SU-DHL-6 (cell line): ENCODE data around the gene MTFMT.

Source experiments
- H2AFZ ChIP-seq: fragments of 200-600 bp; sonication (generic); 2 replicates; pipeline ENCODE4 v1.6.1; 2014; ENCODE audit warnings: low read depth, mild to moderate bottlenecking, moderate library complexity, mixed read lengths, antibody characterized with exemption, low read length; ENCODE audit not compliant: severe bottlenecking
- H3F3A ChIP-seq: fragments of 200-600 bp; shearing (Covaris generic); 2 replicates; pipeline ENCODE4 v1.6.0; 2016; ENCODE audit warnings: antibody characterized with exemption, mild to moderate bottlenecking; ENCODE audit not compliant: insufficient read depth
- H3K27ac ChIP-seq: fragments of 200-600 bp; sonication (generic); 2 replicates; pipeline ENCODE4 v1.5.1; 2016; ENCODE audit warnings: low read depth, mild to moderate bottlenecking, low read length, moderate library complexity, mixed read lengths
- H3K27me3 ChIP-seq: fragments of 200-600 bp; sonication (generic), shearing (Covaris generic); 2 replicates; pipeline ENCODE4 v1.6.0; 2014; ENCODE audit warnings: mild to moderate bottlenecking, low read length
- H3K36me3 ChIP-seq: fragments of 200-600 bp; sonication (generic); 2 replicates; pipeline ENCODE4 v1.6.1; 2014; ENCODE audit warnings: mild to moderate bottlenecking, low read length, mixed read lengths
- H3K4me2 ChIP-seq: fragments of 300-600, 200-600 bp; shearing (Covaris generic), sonication (generic); 2 replicates; pipeline ENCODE4 v1.6.0; 2014; ENCODE audit warnings: low read length, low read depth, mild to moderate bottlenecking; ENCODE audit not compliant: poor library complexity, severe bottlenecking
- H3K4me3 ChIP-seq: fragments of 200-600 bp; sonication (generic); 2 replicates; pipeline ENCODE4 v1.5.1; 2014; ENCODE audit warnings: antibody characterized with exemption, low read length, mild to moderate bottlenecking, mixed read lengths; ENCODE audit not compliant: insufficient read depth, poor library complexity, severe bottlenecking
- H3K79me2 ChIP-seq: fragments of 200-600 bp; sonication (generic); 2 replicates; pipeline ENCODE4 v1.6.1; 2014; ENCODE audit warnings: mild to moderate bottlenecking, low read length, moderate library complexity; ENCODE audit not compliant: insufficient read depth
- H3K9ac ChIP-seq: fragments of 200-600 bp; sonication (generic); 2 replicates; pipeline ENCODE4 v1.7.0; 2014; ENCODE audit warnings: mild to moderate bottlenecking, low read length
- H3K9me2 ChIP-seq: fragments of 200-600 bp; sonication (generic); replicated peaks from 2 replicates; pipeline ENCODE4 v1.6.1; 2014; ENCODE audit warnings: low read length; ENCODE audit not compliant: insufficient read depth
- H3K9me3 ChIP-seq: fragments of 200-600 bp; sonication (generic); 2 replicates; pipeline ENCODE4 v1.6.1; 2014; ENCODE audit warnings: low read length, mixed read lengths; ENCODE audit not compliant: insufficient read depth
- H4K20me1 ChIP-seq: fragments of 200-600 bp; sonication (generic); 2 replicates; pipeline ENCODE4 v1.6.1; 2014; ENCODE audit warnings: low read depth, mild to moderate bottlenecking, antibody characterized with exemption, low read length, moderate library complexity, mixed read lengths
- CTCF ChIP-seq: fragments of 200-600 bp; sonication (generic); IDR thresholded peaks from one replicate; pipeline ENCODE4 v1.5.1; 2017; ENCODE audit warnings: antibody characterized with exemption, mild to moderate bottlenecking, low read length, moderate library complexity; ENCODE audit not compliant: insufficient read depth, poor library complexity, severe bottlenecking
- EZH2phosphoT487 ChIP-seq: fragments of 200-600 bp; sonication (generic), shearing (Covaris generic); conservative IDR thresholded peaks from 2 replicates; pipeline ENCODE4 v1.6.1; 2018; ENCODE audit warnings: mild to moderate bottlenecking, antibody characterized with exemption, low read length, moderate library complexity, mixed read lengths

Gene MTFMT

GRCh38 chr15:65057549-65057940, 28.1 kb upstream of the MTFMT start:
- Histone ChIP-seq H3K9me2 (no peaks in the 10 kb centered on the region), H3K4me2 (no peak overlapping the region), H4K20me1 (no peaks in the 10 kb centered on the region), H3K27me3 (no peaks in the 10 kb centered on the region), H2AFZ (no peak overlapping the region), H3K9me3 (no peaks in the 10 kb centered on the region), H3K4me3 (no peak overlapping the region), H3F3A (no peaks in the 10 kb centered on the region), H3K9ac (no peak overlapping the region), H3K27ac (no peak overlapping the region), H3K79me2 (no peaks in the 10 kb centered on the region), H3K36me3 (no peaks in the 10 kb centered on the region)
- no peak for TF ChIP-seq CTCF
- TF ChIP-seq EZH2phosphoT487: no peak

- no peaks in the 10 kb centered on the region for H3K36me3 ChIP-seq
- H3K27me3 ChIP-seq: no peaks in the 10 kb centered on the region
- no peaks in the 10 kb centered on the region for H3K79me2 ChIP-seq
- no peak overlapping the region for H2AFZ ChIP-seq
- no peak overlapping the region for H3K4me2 ChIP-seq
- no peaks in the 10 kb centered on the region for H4K20me1 ChIP-seq
- no peak overlapping the region for H3K9ac ChIP-seq
- H3K4me3 ChIP-seq: no peak overlapping the region
- no peaks in the 10 kb centered on the region for H3F3A ChIP-seq
- no peak overlapping the region for H3K27ac ChIP-seq
- TF ChIP-seq EZH2phosphoT487: no peak
- TF ChIP-seq CTCF: no peak
- no peaks in the 10 kb centered on the region for H3K9me3 ChIP-seq
- no peaks in the 10 kb centered on the region for H3K9me2 ChIP-seq
Measured at GRCh38 chr15:65056868-65057548, 27.6 kb upstream of the MTFMT start.

GRCh38 chr15:65056106-65056505, 26.7 kb upstream of the MTFMT start:
- Histone ChIP-seq H3K9ac (no peak overlapping the region), H3K4me3 (no peak overlapping the region), H3K9me2 (no peaks in the 10 kb centered on the region), H4K20me1 (no peaks in the 10 kb centered on the region), H3K4me2 (no peak overlapping the region), H3K36me3 (no peaks in the 10 kb centered on the region), H3K27me3 (no peaks in the 10 kb centered on the region), H2AFZ (no peak overlapping the region), H3K9me3 (no peaks in the 10 kb centered on the region), H3K79me2 (no peaks in the 10 kb centered on the region), H3K27ac (no peak overlapping the region), H3F3A (no peaks in the 10 kb centered on the region)
- TF ChIP-seq CTCF (no peak), EZH2phosphoT487 (no peak)
